Brain microvascular endothelial cell (primary cell): ENCODE measurements around the gene STAC3.
A peak's percentile ranks its signal among the peaks of the same experiment; 100 is the strongest.

Experiments
- DNase-seq: peaks from one replicate; pipeline ENCODE4 v3.0.0-alpha.2; 2020
- H3K27ac ChIP-seq: fragments of 250-450 bp; sonication (Bioruptor Pico); 2 replicates; pipeline ENCODE4 v1.5.1; 2020; ENCODE audit warnings: mild to moderate bottlenecking, moderate library complexity
- H3K27me3 ChIP-seq: fragments of 250-450 bp; sonication (Bioruptor Pico); replicated peaks from 2 replicates; pipeline ENCODE4 v1.5.1; 2020; ENCODE audit warnings: mild to moderate bottlenecking
- H3K36me3 ChIP-seq: fragments of 250-450 bp; sonication (Bioruptor Pico); replicated peaks from 2 replicates; pipeline ENCODE4 v1.5.1; 2020; ENCODE audit warnings: mild to moderate bottlenecking
- H3K4me3 ChIP-seq: 2 replicates; pipeline ENCODE4 v1.5.1; 2011; ENCODE audit warnings: low read depth, mild to moderate bottlenecking, control low read depth, low read length, moderate library complexity
- CTCF ChIP-seq: IDR thresholded peaks from 2 replicates; pipeline ENCODE4 v1.5.1; 2011; ENCODE audit warnings: low read depth, mild to moderate bottlenecking, moderate library complexity, low read length, control low read depth, inconsistent platforms; ENCODE audit errors: missing control alignments
- in situ Hi-C: cut with HindIII; loops from 2 replicates; pipeline ENCODE4 v1.10.0; 2017; ENCODE audit warnings: low sequenced_read_pairs, low pct_ligation_motif_present

The STAC3 gene

DNA sequence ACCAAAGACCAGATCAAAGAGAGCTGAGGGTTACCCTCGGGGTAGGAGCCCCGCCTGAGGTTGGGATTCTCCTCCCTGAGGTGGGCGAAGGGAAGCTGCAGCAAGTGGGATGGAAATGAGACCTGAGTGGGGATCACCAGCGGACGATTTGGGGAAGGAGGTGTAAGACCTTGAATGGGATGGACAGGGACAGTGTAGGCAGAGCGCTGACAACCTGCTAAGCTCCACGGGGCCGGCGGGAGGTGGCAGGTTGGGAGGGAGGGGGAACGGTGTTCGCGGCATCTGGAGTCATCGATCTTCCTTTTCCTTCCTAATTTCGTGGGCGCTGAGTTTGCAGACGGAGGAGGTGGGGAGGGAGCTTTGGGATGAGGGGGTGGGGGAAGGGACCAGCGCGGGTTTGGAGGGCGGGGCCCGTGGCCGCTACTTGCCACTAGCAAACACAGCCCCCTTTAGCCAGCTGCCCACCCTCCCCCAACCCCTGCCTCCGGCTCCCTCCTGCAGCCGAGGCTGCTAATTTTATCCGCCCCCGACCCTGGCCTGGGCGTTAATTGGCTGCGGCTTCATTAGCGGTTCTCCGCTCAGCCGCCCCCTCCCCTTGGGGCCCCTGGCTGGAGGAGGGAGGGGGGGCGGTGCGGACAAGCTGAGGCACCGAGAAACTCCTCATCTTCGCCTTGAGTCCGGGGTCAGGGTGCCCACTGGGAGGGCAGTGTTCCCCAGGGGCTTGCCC, 24.2 kb downstream of the STAC3 start:
- Histone ChIP-seq H3K27ac (no peak overlapping the region), H3K4me3 (no peak overlapping the region), H3K36me3 (peaks cover 6% of the 10 kb centered on the region), H3K27me3 (peaks cover 3% of the 10 kb centered on the region)
- no peak for DNase-seq
- in situ Hi-C loops, result no loop called here
- no peak for TF ChIP-seq CTCF

DNA sequence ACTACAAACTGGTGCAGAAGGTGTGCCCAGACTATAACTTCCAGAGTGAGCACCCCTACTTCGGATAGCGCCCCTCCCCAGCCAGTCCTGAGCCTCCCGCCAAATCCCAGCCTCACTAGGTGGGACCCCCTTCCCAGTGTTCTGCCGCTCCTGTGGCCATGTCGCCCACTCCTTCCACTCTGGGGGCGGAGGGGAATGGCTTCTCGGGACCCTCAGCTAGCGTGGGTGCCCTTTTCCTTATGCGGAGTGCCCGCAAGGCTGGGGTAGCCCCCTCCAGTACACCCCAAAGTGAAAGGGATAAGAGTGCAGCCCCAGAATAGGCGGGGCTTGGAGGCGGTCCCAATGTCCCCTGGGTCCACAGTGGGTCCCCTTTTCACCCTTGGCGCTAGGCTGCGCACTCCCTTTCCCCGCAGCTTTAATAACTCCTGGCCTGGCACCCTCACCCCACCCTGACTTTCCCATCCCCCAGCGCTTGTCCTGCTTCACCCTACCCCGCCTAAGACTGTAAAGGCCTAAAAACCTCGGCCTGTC, 25.2 kb downstream of the STAC3 start:
- Histone ChIP-seq H3K4me3 (no peak overlapping the region), H3K36me3 (no peaks in the 10 kb centered on the region), H3K27ac (no peak overlapping the region), H3K27me3 (peaks cover 11% of the 10 kb centered on the region)
- in situ Hi-C loops, result no loop called here
- DNase-seq, result no peak
- TF ChIP-seq CTCF, result no peak

DNA sequence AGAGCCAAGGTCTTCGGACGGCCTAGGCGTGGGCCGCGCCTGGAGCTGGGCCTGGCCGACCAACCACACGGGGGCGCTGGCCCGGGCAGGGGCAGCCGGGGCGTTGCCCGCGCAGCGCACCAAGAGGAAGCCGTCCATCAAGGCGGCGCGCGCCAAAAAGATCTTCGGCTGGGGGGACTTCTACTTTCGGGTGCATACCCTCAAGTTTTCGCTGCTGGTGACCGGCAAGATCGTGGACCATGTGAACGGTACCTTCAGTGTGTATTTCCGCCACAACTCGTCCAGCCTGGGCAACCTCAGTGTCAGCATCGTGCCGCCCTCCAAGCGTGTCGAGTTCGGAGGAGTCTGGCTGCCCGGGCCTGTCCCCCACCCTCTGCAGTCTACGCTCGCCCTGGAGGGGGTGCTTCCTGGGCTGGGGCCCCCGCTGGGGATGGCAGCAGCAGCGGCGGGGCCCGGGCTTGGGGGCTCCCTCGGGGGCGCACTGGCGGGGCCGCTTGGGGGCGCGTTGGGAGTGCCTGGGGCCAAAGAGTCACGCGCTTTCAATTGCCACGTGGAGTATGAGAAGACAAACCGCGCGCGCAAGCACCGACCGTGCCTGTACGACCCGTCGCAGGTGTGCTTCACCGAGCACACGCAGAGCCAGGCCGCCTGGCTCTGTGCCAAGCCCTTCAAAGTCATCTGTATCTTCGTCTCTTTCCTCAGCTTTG, 25.9 kb downstream of the STAC3 start:
- no peak for DNase-seq
- peaks cover 16% of the 10 kb centered on the region for H3K27me3 ChIP-seq
- in situ Hi-C loops, result no loop called here
- H3K27ac ChIP-seq, result no peak overlapping the region
- H3K36me3 ChIP-seq, result no peaks in the 10 kb centered on the region
- peak; percentile 42 for TF ChIP-seq CTCF
- no peak overlapping the region for H3K4me3 ChIP-seq

- Histone ChIP-seq H3K27ac (no peak overlapping the region), H3K36me3 (no peaks in the 10 kb centered on the region), H3K4me3 (no peak overlapping the region), H3K27me3 (peaks cover 21% of the 10 kb centered on the region)
- no peak for DNase-seq
- in situ Hi-C loops, result no loop called here
- no peak for TF ChIP-seq CTCF
Measured at GRCh38 chr12:57224278-57224972, 26.6 kb downstream of the STAC3 start.

- in situ Hi-C loops, result no loop called here
- Histone ChIP-seq H3K36me3 (no peaks in the 10 kb centered on the region), H3K27ac (no peak overlapping the region), H3K27me3 (peaks cover 24% of the 10 kb centered on the region), H3K4me3 (no peak overlapping the region)
- TF ChIP-seq CTCF, result no peak
- DNase-seq, result no peak
Measured at GRCh38 chr12:57223191-57224165, 27.5 kb downstream of the STAC3 start.
